ENCODE data around the gene GAP43. TPM values are rescaled to one million over a fixed set of nuclear protein-coding genes. Genes with fewer than 3 reads are reported as not detected.
"Not testable (repeated sequence)": the region's sequence is repeated elsewhere in the genome, so short reads cannot be mapped to it uniquely, and the experiment has no call there.

The GAP43 gene
- total RNA-seq, 1 donor from 2014 or later = 0.16 TPM

DNA sequence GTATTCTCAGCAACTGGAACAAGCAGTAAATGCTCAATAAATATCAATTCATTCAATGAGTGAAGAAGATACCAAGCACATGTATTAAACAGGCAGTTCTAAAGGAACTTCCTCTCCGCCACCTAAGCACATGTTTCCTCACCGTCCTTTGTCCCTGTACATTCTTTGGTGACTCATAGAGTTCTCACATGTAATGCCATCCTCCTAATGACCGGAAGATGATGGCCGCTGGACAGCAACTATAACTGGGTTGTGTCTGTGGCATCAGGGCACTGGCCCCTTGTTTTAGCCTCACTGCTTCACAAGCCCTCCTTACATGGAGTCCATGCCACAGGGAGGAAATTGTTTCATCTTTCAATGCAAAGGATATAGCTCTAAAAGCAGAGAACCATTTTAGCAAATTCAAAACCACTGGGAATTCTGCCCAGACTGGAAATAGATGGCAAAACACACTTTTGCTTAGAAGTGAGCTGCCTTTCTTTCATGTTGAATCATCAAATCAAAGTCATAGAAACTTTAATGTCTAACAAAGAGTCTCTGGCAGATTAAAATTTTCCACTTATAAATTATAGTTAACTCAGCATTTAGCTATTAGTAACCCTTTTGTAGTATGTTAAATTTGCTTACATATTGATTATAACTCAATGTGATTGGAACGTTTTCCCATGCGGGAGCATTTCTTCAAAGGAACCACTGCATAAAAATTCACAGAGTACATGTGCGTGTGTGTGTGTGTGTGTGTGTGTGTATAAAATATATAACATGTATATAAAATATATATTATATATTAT is 74.1 kb downstream of the GAP43 start:
- DNase-seq (ENCODE audit: low read depth) = peak; percentile 28

DNA sequence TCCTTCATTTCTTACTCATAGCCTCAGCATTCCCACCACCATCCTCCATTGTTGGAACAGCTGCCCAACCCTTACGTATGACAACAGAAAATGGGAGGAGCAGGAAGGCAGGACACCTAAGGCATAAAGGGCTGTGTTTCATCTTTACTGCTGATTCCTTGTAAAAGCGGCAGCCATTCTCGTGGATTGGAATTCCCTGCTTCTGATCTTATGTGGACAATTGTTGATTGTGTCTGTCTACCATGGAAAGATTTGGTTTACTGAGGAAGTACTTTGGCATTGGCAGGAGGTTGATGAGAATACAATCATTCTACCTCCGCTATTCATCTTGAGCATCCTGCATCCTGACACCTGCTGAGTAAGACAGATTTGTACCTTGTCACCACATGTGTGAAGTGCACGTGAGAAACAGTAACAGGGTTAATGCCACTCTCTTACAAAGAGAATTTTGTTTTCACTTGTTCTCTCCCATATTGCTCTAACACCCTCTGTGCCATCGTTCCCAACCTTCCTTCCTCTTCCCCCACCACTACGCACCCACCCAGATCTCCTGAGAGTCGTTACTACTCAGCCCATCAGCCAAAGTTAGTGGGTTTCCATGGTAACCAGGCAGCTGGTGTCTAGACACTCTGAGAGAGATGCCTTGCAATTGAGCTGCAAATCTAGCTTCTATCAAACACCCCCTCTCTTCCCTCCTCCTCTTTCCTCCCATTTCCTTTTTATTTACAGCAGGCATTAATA is 75.7 kb downstream of the GAP43 start:
- DNase-seq (ENCODE audit: low read depth) = peak; percentile 42

DNA sequence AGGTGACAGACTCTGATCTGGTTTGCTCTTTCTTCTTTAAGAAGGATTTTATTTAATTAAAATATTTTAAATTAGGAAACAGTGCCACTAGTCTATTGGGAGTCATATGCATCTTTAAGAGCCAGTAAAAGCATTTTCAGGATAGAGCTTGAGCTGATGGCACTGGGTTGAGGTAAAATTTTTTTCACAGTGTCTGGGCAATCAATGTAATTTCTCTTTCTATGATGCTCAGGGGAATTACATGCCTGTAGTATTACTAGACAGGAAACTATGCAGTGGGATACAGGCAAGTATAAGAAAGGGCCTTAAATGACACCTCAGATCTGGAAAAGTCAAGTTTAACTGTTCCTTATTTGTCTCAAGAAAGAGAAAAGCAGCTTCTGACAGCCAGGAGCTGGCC is 76.4 kb downstream of the GAP43 start:
- no peak for DNase-seq (ENCODE audit: low read depth)

DNA sequence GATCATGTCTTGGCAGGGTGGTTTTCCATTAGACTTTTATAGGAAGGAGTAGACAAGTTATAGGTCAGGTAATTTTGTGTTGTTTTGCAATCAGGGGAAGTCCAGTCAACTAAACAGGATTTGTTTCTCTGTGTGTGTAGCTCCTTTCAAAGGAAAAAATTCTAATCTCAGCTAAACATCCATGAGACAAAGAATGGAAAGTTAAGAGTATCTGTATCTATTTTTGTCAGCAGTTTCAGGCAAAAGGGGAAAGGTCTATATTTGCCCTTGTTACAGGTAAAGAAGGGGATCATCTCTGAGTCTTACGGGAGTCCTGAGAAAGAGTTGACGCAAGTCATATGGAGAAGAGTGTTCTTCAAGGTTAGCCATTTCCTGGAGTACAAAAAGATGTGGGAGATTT is 79.3 kb downstream of the GAP43 start:
- DNase-seq (ENCODE audit: low read depth) = no peak

DNA sequence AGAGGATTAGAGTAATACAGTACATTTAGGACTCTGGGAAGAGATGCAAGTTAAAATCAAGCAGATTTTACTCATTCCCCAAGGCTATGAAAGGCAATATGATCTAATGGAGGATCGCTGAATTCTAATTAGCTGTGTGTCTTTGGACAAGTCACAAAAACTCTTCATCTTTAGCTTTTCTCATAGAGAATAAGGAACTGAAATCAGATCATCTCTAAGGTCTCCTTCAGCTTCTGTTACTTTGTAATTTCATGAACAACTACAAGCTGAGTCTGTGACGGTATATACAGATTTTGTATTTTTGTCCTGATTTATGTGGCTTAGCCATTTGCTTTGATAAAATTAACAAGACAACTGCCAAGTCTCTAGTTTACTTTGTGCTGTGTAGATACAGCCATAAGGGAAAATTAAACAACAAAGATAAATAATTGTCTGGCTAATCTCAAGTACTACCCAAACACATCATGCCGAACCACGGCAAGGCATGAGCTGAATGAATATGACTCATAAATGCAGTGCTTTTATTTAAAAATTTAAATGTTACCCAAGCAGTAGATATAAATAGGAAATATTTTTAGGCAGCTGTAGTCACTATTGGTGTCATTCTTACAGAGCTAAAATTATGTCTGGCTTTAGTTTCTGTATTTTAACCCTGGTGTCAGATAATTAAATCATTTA is 81.5 kb downstream of the GAP43 start:
- DNase-seq (ENCODE audit: low read depth) = peak; percentile 32

DNA sequence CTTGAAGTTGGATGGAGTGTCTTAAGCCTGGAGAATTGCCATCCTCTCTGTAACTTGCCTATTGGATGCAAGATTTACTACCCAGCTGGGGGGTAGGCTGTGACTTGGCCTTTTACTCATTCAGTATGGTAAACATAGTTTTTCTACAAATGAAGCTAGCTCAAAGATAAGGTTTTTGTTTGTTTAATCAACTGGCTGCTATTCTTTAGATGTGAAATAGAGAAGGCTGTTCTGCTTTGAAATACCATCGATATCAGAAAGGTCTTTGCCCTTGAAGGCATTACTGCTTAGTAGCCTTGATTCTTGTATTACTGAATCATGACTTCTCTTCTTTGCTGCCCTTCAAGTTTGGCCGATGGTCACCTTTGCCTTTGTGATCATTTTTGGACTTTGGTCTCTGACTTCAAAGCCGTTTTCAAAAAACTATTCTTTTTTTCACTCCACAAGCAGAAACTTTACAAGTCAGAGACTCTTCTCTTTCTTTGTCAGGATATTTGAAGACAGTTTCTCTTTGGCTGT is 83.1 kb downstream of the GAP43 start:
- no peak for DNase-seq (ENCODE audit: low read depth)

- DNase-seq (ENCODE audit: low read depth) = no peak
These were observed 85.2 kb downstream of the GAP43 start for GRCh38 chr3:115708540-115708939.

GRCh38 chr3:115709093-115709492 is 85.8 kb downstream of the GAP43 start:
- DNase-seq (ENCODE audit: low read depth) = no peak

GRCh38 chr3:115709931-115710330 is 86.6 kb downstream of the GAP43 start:
- no peak for DNase-seq (ENCODE audit: low read depth)

DNA sequence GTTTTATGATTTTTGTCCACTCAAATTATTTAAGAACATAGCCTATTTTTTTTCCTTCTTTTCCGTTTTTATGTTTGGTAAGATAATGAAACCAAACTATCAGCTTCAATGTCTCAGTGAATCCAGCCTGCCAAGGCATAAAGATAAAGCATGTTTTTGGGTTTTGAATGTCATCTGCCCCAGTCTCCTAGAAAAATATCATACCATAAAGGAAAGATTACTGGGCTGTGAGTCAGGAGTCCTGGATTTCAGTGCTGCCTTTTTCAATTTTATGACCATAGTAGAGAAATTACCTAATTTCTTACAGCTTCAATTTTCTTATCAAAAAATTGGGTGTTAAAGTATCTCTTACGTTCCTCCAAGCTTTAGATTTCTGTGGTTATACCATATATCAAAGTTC is 87.5 kb downstream of the GAP43 start:
- no peak for DNase-seq (ENCODE audit: low read depth)

GRCh38 chr3:115712871-115713270 is 89.6 kb downstream of the GAP43 start:
- no peak for DNase-seq (ENCODE audit: low read depth)

GRCh38 chr3:115713284-115713683 is 90.0 kb downstream of the GAP43 start:
- no peak for DNase-seq (ENCODE audit: low read depth)

GRCh38 chr3:115715241-115715745 is 92.0 kb downstream of the GAP43 start:
- no peak for DNase-seq (ENCODE audit: low read depth)

DNA sequence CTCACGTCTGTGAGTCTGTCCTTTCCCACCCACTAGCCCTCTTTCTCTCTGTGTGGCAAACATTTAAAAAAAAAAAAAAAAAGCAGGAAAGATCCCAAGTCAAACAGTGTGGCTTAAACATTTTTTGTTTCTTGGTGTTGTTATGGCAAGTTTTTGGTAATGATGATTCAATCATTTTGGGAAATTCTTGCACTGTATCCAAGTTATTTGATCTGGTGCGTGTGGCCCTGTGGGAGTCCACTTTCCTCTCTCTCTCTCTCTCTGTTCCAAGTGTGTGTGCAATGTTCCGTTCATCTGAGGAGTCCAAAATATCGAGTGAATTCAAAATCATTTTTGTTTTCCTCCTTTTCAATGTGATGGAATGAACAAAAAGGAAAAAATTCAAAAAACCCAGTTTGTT is 97.7 kb downstream of the GAP43 start:
- DNase-seq (ENCODE audit: low read depth) = no peak

- DNase-seq (ENCODE audit: low read depth) = no peak
These were observed 102.5 kb downstream of the GAP43 start for GRCh38 chr3:115725800-115726199.

- no peak for DNase-seq (ENCODE audit: low read depth)
These were observed 103.8 kb downstream of the GAP43 start for GRCh38 chr3:115727135-115727534.

DNA sequence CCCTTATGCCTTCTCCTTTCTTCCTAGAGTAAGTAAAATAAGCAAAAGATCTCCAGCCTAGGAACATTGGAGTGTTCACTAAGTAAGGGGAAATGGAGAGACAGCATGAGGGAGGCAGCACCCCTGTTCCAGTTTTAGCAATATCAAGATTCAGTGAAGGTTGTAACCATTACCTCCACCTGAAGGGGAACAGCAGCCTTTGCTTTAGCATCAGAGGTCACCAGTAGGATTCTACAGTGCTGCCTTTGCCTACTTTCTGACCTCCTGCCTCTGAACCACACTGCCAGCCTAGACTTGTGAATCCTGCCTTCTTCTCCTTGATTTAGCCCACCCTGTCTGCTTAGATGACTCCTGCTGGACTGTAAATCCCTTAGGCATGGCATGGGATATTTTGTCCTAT is 104.7 kb downstream of the GAP43 start:
- no peak for DNase-seq (ENCODE audit: low read depth)

DNA sequence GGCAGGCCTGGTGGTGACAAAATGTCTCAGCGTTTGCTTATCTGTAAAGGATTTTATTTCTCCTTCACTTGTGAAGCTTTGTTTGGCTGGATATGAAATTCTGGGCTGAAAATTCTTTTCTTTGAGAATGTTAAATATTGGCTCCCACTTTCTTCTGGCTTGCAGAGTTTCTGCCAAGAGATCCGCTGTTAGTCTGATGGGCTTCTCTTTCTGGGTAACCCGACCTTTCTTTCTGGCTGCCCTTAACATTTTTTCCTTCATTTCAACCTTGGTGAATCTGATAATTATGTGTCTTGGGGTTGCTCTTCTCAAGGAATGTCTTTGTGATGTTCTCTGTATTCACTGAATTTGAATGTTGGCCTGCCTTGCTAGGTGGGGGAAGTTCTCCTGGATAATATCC is 113.0 kb downstream of the GAP43 start:
- DNase-seq (ENCODE audit: low read depth) = not testable (repeated sequence)

GRCh38 chr3:115741650-115742049 is 118.3 kb downstream of the GAP43 start:
- no peak for DNase-seq (ENCODE audit: low read depth)

- DNase-seq (ENCODE audit: low read depth) = not testable (repeated sequence)
These were observed 121.2 kb downstream of the GAP43 start for GRCh38 chr3:115744516-115744915.

DNA sequence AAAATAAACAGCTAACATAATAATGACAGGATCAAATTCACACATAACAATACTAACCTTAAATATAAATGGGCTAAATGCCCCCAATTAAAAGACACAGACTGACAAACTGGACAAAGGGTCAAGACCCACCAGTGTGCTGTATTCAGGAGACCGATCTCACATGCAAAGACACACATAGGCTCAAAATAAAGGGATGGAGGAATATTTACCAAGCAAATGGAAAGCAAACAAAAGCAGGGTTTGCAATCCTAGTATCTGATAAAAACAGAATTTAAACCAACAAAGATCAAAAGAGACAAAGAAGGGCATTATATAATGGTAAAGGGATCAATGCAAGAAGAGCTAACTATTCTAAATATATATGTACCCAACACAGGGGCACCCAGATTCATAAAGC is 129.7 kb downstream of the GAP43 start:
- not testable (repeated sequence) for DNase-seq (ENCODE audit: low read depth)
